Spleen (tissue), 11 donors: ENCODE data around the gene HRK. TPM values are rescaled to one million over a fixed set of nuclear protein-coding genes. Genes with fewer than 3 reads are reported as not detected.

Experiments used
- DNase-seq: peaks from one replicate; pipeline ENCODE4 v3.0.0-alpha.2; 2020
- H3K27ac ChIP-seq, 8 donors: fragments of 200-600 bp; sonication (generic) in 7 of 8; 1 replicate in 4 of 8; 2 replicates in 4 of 8; pipeline versions ENCODE4 v1.5.0 to v1.8.0; 2016 to 2021; ENCODE audit warnings: inconsistent platforms in 4 of 8, mild to moderate bottlenecking in 4 of 8, moderate library complexity in 1 of 8
- H3K27me3 ChIP-seq, 7 donors: fragments of 200-600 bp; sonication (generic) in 6 of 7; replicated peaks in 1 of 7; 1 replicate in 4 of 7; 2 replicates in 3 of 7; pipeline versions ENCODE4 v1.5.0 to v1.8.0; 2016 to 2021; ENCODE audit warnings: inconsistent platforms in 3 of 7, mild to moderate bottlenecking in 1 of 7
- H3K36me3 ChIP-seq, 6 donors: fragments of 200-600 bp; sonication (generic) in 5 of 6; 1 replicate in 4 of 6; 2 replicates in 2 of 6; pipeline versions ENCODE4 v1.5.0 to v1.8.0; 2016 to 2021; ENCODE audit warnings: inconsistent platforms in 2 of 6
- H3K4me1 ChIP-seq, 6 donors: fragments of 200-600 bp; sonication (generic) in 5 of 6; 1 replicate in 3 of 6; 2 replicates in 3 of 6; pipeline versions ENCODE4 v1.5.0 to v1.8.0; 2016 to 2021; ENCODE audit warnings: inconsistent platforms in 3 of 6
- H3K4me3 ChIP-seq, 8 donors: fragments of 200-600 bp; sonication (generic) in 7 of 8; 1 replicate in 4 of 8; 2 replicates in 4 of 8; pipeline versions ENCODE4 v1.5.0 to v1.8.0; 2016 to 2021; ENCODE audit warnings: inconsistent platforms in 4 of 8, mild to moderate bottlenecking in 4 of 8, moderate library complexity in 2 of 8
- H3K9me3 ChIP-seq, 8 donors: fragments of 200-600 bp; sonication (generic) in 7 of 8; 1 replicate in 4 of 8; 2 replicates in 4 of 8; pipeline versions ENCODE4 v1.5.0 to v1.8.0; 2016 to 2021; ENCODE audit warnings: inconsistent platforms in 4 of 8
- POLR2A ChIP-seq, 3 donors: fragments of 450-650 bp; IDR thresholded peaks; one replicate each; pipeline ENCODE4 v1.5.1; 2017; ENCODE audit warnings: antibody characterized with exemption in 3 of 3, mild to moderate bottlenecking in 1 of 3
- POLR2AphosphoS5 ChIP-seq, 3 donors: sonication (generic); formaldehyde crosslinking; IDR thresholded peaks; one replicate each; pipeline ENCODE4 v1.5.1; 2017; ENCODE audit warnings: antibody characterized with exemption in 3 of 3
- WGBS, 5 donors: extraction: QIAGEN DNeasy Blood & Tissue Kit in 3 of 5; methylation state at CpG; one replicate each; pipeline versions ENCODE4 v1.1.5 to v1.1.7; 2013 to 2018; 5-methylcytosine and 5-hydroxymethylcytosine counted together
- intact Hi-C: fragments of 100-400 bp; cut with DNase I; formaldehyde crosslinking; loops from one replicate; pipeline ENCODE4 v1.15.0; 2023; ENCODE audit warnings: low total_unique reads
- polyA plus RNA-seq, 3 donors: library from polyadenylated mRNA; stranded (reverse); fragments of 200-250 nt; gene quantifications; one replicate each; pipeline ENCODE4 v1.2.1, GENCODE V29; 2013
- total RNA-seq, 7 donors: library from RNA; depleted of rRNA in 3 of 7; stranded (reverse); fragments of >200 nt in 3 of 7; fragmentation: NEBNext Ultra II Directional in 4 of 7; extraction: Animal tissue kit (Norgen Biotek cat#: 25700) in 4 of 7; gene quantifications; one replicate each; pipeline versions ENCODE4 v1.1.0 to v1.2.1, GENCODE V29; 2016 to 2021
- TF ChIP-seq, protein P1 (sequence below), 11 experiments: fragments of 200-600 bp in 7 of 11; fragments of 450-650 bp in 4 of 11; sonication (generic) in 4 of 11; IDR thresholded peaks in 8 of 11; conservative IDR thresholded peaks in 3 of 11; 1 replicate in 7 of 11; 2 replicates in 4 of 11; pipeline versions ENCODE4 v1.4.0 to v1.8.0; 2016 to 2021; ENCODE audit warnings: antibody characterized with exemption in 11 of 11, inconsistent platforms in 4 of 11, mild to moderate bottlenecking in 1 of 11
- donor health status: healthy with polysubstance abuse.
- donor health status: DM: no; HTN: no; CAD: no; lungs with moderate emphysema.
- donor health status: DM: no; HTN: no; CAD: no.
- donor health status: Bipolar disorder and iron deficiency.
- donor health status: healthy.
- donor health status: DM: no; HTN: no; CAD: no.
- donor health status: DM: yes; HTN: yes; CAD: no.

HRK gene
- total and polyA plus RNA-seq, 10 donors, result 0.07 to 0.76 (median 0.37) TPM; not detected in 1

DNA sequence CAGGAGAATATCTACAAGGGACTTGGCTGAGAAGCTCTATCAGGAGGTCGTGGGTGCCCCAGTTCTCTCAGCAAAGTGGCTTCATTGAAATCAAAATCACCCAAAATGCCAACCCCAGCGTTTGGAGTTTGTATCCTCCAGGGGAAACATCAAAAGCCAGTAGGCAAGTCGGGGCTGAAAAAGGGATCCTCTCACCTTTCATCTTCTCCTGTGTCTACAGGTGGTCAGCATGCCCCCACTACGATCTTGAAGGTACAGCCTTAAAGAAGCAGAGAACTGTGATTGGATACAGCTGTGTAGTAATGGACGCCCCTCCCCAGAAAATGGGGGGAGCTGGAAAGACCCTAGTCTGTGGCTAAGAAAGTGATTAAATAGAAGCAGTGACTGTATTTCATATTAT, 22.2 kb downstream of the HRK start:
- H3K4me1 ChIP-seq, result peaks cover 0 to 52% (median 14%) of the 10 kb centered on the region in 6 donors
- no peak for DNase-seq
- H3K4me3 ChIP-seq, result no peak overlapping the region
- H3K9me3 ChIP-seq, result no peaks in the 10 kb centered on the region
- H3K27me3 ChIP-seq, result peaks cover 0 to 28% (median 0%) of the 10 kb centered on the region in 7 donors
- intact Hi-C loops, result no loop called here
- WGBS, 5 donors, result 36 to 54% (median 48%) methylated on average over 5 of the region's 5 CpGs
- no peak overlapping the region for H3K27ac ChIP-seq
- no peaks in the 10 kb centered on the region for H3K36me3 ChIP-seq
- TF ChIP-seq POLR2A (IDR thresholded peaks at IDR 0.05) (no peak), POLR2AphosphoS5 (IDR thresholded peaks at IDR 0.05) (no peak)
- TF ChIP-seq, protein P1, sequence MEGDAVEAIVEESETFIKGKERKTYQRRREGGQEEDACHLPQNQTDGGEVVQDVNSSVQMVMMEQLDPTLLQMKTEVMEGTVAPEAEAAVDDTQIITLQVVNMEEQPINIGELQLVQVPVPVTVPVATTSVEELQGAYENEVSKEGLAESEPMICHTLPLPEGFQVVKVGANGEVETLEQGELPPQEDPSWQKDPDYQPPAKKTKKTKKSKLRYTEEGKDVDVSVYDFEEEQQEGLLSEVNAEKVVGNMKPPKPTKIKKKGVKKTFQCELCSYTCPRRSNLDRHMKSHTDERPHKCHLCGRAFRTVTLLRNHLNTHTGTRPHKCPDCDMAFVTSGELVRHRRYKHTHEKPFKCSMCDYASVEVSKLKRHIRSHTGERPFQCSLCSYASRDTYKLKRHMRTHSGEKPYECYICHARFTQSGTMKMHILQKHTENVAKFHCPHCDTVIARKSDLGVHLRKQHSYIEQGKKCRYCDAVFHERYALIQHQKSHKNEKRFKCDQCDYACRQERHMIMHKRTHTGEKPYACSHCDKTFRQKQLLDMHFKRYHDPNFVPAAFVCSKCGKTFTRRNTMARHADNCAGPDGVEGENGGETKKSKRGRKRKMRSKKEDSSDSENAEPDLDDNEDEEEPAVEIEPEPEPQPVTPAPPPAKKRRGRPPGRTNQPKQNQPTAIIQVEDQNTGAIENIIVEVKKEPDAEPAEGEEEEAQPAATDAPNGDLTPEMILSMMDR (IDR thresholded peaks at IDR 0.05 in 8 of 11, conservative IDR thresholded peaks at IDR 0.05 in 3 of 11), result no peak

DNA sequence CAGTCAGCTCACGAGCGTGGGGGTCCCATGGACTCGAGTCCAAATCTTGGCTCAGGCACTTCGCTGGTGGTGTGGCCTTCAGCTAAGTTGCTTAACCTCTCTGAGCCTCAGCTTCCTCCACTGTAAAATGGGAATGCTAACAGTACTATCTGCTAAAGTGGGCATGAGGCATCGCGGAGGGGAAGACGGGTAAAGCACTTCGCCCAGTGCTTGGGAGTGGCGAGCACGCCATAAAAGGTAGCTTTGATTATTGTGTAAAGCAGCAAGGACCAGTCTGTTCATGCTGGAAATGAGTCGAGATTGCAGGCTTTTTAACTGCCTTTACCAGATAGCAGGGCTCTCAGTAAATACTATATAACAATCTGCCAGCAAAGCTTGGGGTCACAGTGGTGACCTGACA, 24.5 kb downstream of the HRK start:
- 87 to 92% (median 91%) methylated on average over 7 to 11 of the region's 11 CpGs for WGBS, 5 donors
- DNase-seq, result no peak
- Histone ChIP-seq H3K27me3 (peaks cover 0 to 34% (median 0%) of the 10 kb centered on the region in 7 donors), H3K9me3 (no peaks in the 10 kb centered on the region), H3K4me1 (peaks cover 0 to 50% (median 14%) of the 10 kb centered on the region in 6 donors), H3K4me3 (no peak overlapping the region), H3K36me3 (no peaks in the 10 kb centered on the region), H3K27ac (no peak overlapping the region)
- TF ChIP-seq, protein P1 (IDR thresholded peaks at IDR 0.05 in 8 of 11, conservative IDR thresholded peaks at IDR 0.05 in 3 of 11), result no peak
- TF ChIP-seq POLR2AphosphoS5 (IDR thresholded peaks at IDR 0.05) (no peak), POLR2A (IDR thresholded peaks at IDR 0.05) (no peak)
- intact Hi-C loops, result no loop called here

DNA sequence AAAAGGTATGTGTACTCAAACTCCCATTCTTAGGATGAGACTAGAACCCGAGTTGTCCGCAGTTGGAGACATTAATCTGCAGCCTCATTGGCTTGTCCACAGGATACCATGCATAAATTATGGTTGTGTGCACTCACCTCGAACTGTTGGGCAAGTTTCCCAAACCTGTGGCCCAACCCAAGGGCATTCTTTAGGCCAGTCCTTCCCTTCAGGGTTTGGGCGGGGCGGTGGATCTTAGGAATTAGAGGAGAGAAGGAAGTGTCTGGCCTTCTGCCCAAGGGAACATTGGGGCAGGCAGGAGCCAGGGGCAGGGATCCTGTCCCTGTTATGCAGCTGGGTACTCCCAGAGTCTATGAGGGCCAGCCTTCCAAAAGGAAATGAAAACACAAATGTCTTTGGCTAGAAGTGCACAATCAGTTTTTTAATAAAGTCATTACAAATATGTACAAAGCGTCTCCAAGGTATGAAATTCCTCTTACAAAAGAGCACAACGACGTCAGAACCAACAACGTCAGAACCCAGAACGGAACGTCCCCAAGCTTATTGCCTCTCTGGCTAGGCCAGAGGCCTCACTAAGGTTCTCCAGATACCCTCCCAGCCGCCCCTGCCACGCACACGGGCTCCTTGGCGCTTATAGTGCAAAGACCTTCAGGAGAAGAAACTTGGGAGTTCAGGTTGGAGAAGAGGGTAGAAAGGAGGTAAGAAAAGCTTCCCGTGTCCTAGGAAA, 25.3 kb downstream of the HRK start:
- peaks cover 0 to 42% (median 10%) of the 10 kb centered on the region in 6 donors for H3K4me1 ChIP-seq
- H3K27me3 ChIP-seq, result peaks cover 0 to 34% (median 0%) of the 10 kb centered on the region in 7 donors
- no peaks in the 10 kb centered on the region for H3K36me3 ChIP-seq
- no peaks in the 10 kb centered on the region for H3K9me3 ChIP-seq
- H3K27ac ChIP-seq, result no peak overlapping the region
- TF ChIP-seq POLR2AphosphoS5 (IDR thresholded peaks at IDR 0.05), result no peak
- TF ChIP-seq POLR2A (IDR thresholded peaks at IDR 0.05), result no peak
- TF ChIP-seq, protein P1 (IDR thresholded peaks at IDR 0.05 in 8 of 11, conservative IDR thresholded peaks at IDR 0.05 in 3 of 11), result no peak
- DNase-seq, result no peak
- no peak overlapping the region for H3K4me3 ChIP-seq
- WGBS, 5 donors, result 84 to 92% (median 87%) methylated on average over 16 of the region's 16 CpGs
- intact Hi-C loops, result no loop called here

DNA sequence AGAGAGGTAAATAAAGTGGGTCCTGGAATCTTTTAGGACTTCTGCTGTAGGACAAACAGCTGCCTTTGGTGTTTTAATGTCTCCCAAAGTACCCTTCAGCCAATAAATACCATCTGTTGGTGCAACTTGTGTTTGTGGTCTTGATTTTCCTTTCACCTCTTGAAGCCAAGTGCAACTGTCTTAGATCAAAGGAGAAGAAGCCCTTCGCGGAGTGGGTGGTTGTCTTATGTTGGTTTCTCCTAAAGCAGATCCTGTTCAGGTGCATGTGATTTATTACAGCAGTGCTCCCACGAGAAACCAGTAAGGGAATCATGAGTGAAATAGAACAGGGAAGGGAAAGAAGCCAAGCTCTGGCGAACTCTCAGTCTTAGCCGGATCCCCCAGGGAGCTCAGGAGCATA, 27.7 kb downstream of the HRK start:
- TF ChIP-seq POLR2A (IDR thresholded peaks at IDR 0.05) (no peak), POLR2AphosphoS5 (IDR thresholded peaks at IDR 0.05) (no peak)
- TF ChIP-seq, protein P1 (IDR thresholded peaks at IDR 0.05 in 8 of 11, conservative IDR thresholded peaks at IDR 0.05 in 3 of 11), result no peak
- Histone ChIP-seq H3K4me1 (peaks cover 0 to 19% (median 5%) of the 10 kb centered on the region in 6 donors), H3K9me3 (no peaks in the 10 kb centered on the region), H3K4me3 (no peak overlapping the region), H3K27ac (no peak overlapping the region), H3K36me3 (no peaks in the 10 kb centered on the region), H3K27me3 (peaks cover 0 to 28% (median 0%) of the 10 kb centered on the region in 7 donors)
- intact Hi-C loops, result no loop called here
- DNase-seq, result no peak
- WGBS, 5 donors, result 67 to 77% (median 70%) methylated on average over 5 of the region's 5 CpGs
